NCI-H2196 treated with DMSO at 0.1 percent for 48 hours (cell line): ENCODE measurements around the gene ABCB9.

Source experiments
- DNase-seq: peaks from one replicate; lab custom pipeline; 2025; ENCODE audit not compliant: unreplicated experiment; lab: John Stamatoyannopoulos, UW

ABCB9 gene

DNA sequence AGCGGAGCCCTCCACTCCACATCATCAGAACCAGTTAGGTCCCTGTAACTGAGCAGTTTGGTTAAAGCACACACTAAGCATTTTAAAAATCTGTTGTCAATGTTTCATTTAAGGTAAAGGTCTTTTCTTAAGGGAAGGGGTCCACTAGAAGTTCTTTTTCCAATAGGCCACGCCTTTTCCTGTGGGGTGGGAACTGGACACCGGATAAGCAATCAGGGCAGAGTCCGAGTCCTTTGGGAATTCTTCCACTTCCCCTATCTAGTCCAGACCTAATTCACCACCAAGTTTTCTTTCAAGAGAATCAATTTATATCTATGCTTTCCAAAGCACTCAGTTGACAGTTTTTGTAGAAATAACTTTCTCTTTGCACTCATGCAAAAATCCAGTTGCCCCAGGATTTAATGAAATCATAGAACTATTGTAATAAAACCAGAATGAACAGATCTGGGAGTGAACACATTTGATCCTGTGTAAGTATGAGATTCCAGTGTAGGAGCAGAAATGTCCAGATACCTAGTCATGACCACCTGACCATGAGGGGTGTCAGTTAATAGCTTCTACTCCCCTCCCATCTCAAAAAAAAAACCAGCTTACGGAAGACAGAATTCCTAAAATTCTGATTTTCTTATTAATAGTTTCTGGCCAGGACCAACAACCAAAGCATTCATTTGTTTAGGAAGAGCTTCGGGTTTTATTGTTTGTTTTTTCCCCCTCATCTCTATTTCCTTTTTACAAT is 82.0 kb downstream of the ABCB9 start:
- no peak for DNase-seq

GRCh38 chr12:122882908-122883558 is 83.2 kb downstream of the ABCB9 start:
- DNase-seq: no peak

DNA sequence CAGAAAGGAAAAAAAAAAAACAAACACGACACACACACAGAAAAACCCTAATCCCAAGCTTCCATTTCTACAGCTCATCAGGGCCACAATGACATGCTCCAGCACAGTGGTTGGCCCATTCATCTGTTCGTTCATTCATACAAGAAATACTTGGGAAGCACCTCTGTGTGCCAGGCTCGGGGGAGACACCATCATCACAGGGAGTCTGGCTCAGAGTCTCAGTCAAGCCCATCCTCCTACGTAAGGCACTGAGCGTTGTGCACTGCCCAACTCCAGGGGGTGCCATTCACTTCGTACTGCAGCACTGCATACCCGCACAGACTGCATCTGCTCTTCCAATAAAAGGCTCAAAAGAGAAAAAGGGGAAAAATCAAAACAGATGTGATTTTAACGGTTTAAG is 85.6 kb downstream of the ABCB9 start:
- DNase-seq: no peak

DNA sequence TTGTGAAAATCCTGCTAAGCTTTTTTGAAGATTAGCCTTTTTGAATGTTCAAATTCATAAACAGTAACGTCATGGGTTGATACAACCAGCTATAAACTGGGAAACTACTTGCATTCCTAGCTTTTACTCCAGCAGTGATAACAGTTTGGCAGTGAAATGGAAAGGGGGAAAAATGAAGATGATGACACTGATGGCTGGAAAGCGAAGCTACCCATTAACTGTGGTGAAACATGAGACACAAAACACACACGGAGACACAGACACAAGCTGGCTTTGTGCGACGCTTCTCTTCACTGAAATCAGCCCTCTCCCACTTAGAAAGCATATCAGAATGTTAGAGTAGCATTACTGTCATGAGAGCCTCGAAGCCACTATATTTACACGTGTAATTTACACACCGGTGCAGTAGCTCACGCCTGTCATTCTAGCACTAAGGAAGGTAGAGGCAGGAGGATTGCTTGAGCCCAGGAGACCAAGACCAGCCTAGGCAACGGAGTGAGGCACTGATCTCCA is 86.1 kb downstream of the ABCB9 start:
- DNase-seq: no peak
